GM19193 (cell line): ENCODE measurements around the gene DOCK1.

Experiments
- POLR2A ChIP-seq: IDR thresholded peaks from 4 replicates; pipeline ENCODE4 v1.6.1; 2011; ENCODE audit not compliant: insufficient read depth, insufficient read length; ENCODE audit errors: extremely low read depth

DOCK1 gene

GRCh38 chr10:127344346-127344745 is 439.1 kb downstream of the DOCK1 start:
- TF ChIP-seq POLR2A: no peak

GRCh38 chr10:127345231-127345965 is 440.2 kb downstream of the DOCK1 start:
- TF ChIP-seq POLR2A: no peak

- TF ChIP-seq POLR2A: no peak
These were observed 441.4 kb downstream of the DOCK1 start for GRCh38 chr10:127346604-127347003.

GRCh38 chr10:127347202-127347959 is 442.2 kb downstream of the DOCK1 start:
- TF ChIP-seq POLR2A: no peak

GRCh38 chr10:127349737-127350136 is 444.5 kb downstream of the DOCK1 start:
- TF ChIP-seq POLR2A: no peak

GRCh38 chr10:127351542-127351941 is 446.3 kb downstream of the DOCK1 start:
- TF ChIP-seq POLR2A: no peak

GRCh38 chr10:127353544-127353943 is 448.3 kb downstream of the DOCK1 start:
- TF ChIP-seq POLR2A: no peak

- no peak for TF ChIP-seq POLR2A
These were observed 449.0 kb downstream of the DOCK1 start for GRCh38 chr10:127354255-127354654.

GRCh38 chr10:127354992-127355391 is 449.8 kb downstream of the DOCK1 start:
- no peak for TF ChIP-seq POLR2A

GRCh38 chr10:127356360-127356759 is 451.1 kb downstream of the DOCK1 start:
- TF ChIP-seq POLR2A: no peak

GRCh38 chr10:127357265-127357664 is 452.0 kb downstream of the DOCK1 start:
- TF ChIP-seq POLR2A: no peak

GRCh38 chr10:127358337-127358736 is 453.1 kb downstream of the DOCK1 start:
- no peak for TF ChIP-seq POLR2A

GRCh38 chr10:127364034-127364433 is 458.8 kb downstream of the DOCK1 start:
- no peak for TF ChIP-seq POLR2A

- no peak for TF ChIP-seq POLR2A
These were observed 462.9 kb downstream of the DOCK1 start for GRCh38 chr10:127368101-127368500.

GRCh38 chr10:127368929-127369328 is 463.7 kb downstream of the DOCK1 start:
- no peak for TF ChIP-seq POLR2A

GRCh38 chr10:127370601-127371000 is 465.4 kb downstream of the DOCK1 start:
- TF ChIP-seq POLR2A: no peak
